NCI-H524 treated with DMSO at 0.1 percent for 48 hours (cell line): ENCODE measurements around the gene IQCK.
A peak's percentile ranks its signal among the peaks of the same experiment; 100 is the strongest.

Experiments
- DNase-seq: peaks from one replicate; lab custom pipeline; 2025; lab: John Stamatoyannopoulos, UW

The IQCK gene

GRCh38 chr16:19860166-19861041 lies 142.3 kb downstream of the IQCK start:
- DNase-seq = no peak

GRCh38 chr16:19861133-19861532 lies 143.1 kb downstream of the IQCK start:
- DNase-seq = no peak

GRCh38 chr16:19861811-19862327 lies 143.8 kb downstream of the IQCK start:
- no peak for DNase-seq

GRCh38 chr16:19863990-19864389 lies 145.9 kb downstream of the IQCK start:
- DNase-seq = no peak

- DNase-seq = no peak
Observed at GRCh38 chr16:19864566-19864965, 146.5 kb downstream of the IQCK start.

GRCh38 chr16:19868421-19868820 lies 150.3 kb downstream of the IQCK start:
- DNase-seq = no peak

GRCh38 chr16:19871721-19872120 lies 153.7 kb downstream of the IQCK start:
- DNase-seq = no peak

- DNase-seq = no peak
Observed at GRCh38 chr16:19872179-19872863, 154.2 kb downstream of the IQCK start.

GRCh38 chr16:19872935-19873334 lies 154.9 kb downstream of the IQCK start:
- DNase-seq = no peak

GRCh38 chr16:19874026-19874425 lies 156.0 kb downstream of the IQCK start:
- no peak for DNase-seq

- DNase-seq = peak; percentile 29
Observed at GRCh38 chr16:19874851-19875546, 156.9 kb downstream of the IQCK start.

GRCh38 chr16:19875900-19876299 lies 157.8 kb downstream of the IQCK start:
- DNase-seq = no peak

GRCh38 chr16:19876501-19877059 lies 158.5 kb downstream of the IQCK start:
- no peak for DNase-seq

- DNase-seq = no peak
Observed at GRCh38 chr16:19878757-19879156, 160.7 kb downstream of the IQCK start.

GRCh38 chr16:19879241-19879792 lies 161.2 kb downstream of the IQCK start:
- no peak for DNase-seq

- no peak for DNase-seq
Observed at GRCh38 chr16:19881028-19881427, 163.0 kb downstream of the IQCK start.

- no peak for DNase-seq
Observed at GRCh38 chr16:19881783-19882182, 163.7 kb downstream of the IQCK start.

- no peak for DNase-seq
Observed at GRCh38 chr16:19882186-19882585, 164.1 kb downstream of the IQCK start.

GRCh38 chr16:19882646-19883045 lies 164.6 kb downstream of the IQCK start:
- DNase-seq = no peak

- DNase-seq = no peak
Observed at GRCh38 chr16:19883296-19883965, 165.4 kb downstream of the IQCK start.

GRCh38 chr16:19883966-19884485 lies 166.0 kb downstream of the IQCK start:
- DNase-seq = no peak
